ENCODE data around the gene MUC6. TPM values are rescaled to one million over a fixed set of nuclear protein-coding genes. Genes with fewer than 3 reads are reported as not detected.

MUC6 gene
- total and polyA plus RNA-seq, 12 donors, result 0.01 to 0.07 TPM; not detected in 10

- H3K27ac ChIP-seq, result no peak overlapping the region
- intact Hi-C loops (cut with DNase I), result no loop called here
- peaks cover 0 to 85% (median 27%) of the 10 kb centered on the region in 9 donors for H3K36me3 ChIP-seq
- no peak overlapping the region for H3K4me3 ChIP-seq
- H3K9me3 ChIP-seq, result no peaks in the 10 kb centered on the region
- H3K27me3 ChIP-seq, result no peaks in the 10 kb centered on the region
- WGBS, 2 donors, result 83 to 85% methylated on average over 26 of the region's 26 CpGs
- peaks cover 0 to 29% (median 10%) of the 10 kb centered on the region in 9 donors for H3K4me1 ChIP-seq
- TF ChIP-seq, protein P1, sequence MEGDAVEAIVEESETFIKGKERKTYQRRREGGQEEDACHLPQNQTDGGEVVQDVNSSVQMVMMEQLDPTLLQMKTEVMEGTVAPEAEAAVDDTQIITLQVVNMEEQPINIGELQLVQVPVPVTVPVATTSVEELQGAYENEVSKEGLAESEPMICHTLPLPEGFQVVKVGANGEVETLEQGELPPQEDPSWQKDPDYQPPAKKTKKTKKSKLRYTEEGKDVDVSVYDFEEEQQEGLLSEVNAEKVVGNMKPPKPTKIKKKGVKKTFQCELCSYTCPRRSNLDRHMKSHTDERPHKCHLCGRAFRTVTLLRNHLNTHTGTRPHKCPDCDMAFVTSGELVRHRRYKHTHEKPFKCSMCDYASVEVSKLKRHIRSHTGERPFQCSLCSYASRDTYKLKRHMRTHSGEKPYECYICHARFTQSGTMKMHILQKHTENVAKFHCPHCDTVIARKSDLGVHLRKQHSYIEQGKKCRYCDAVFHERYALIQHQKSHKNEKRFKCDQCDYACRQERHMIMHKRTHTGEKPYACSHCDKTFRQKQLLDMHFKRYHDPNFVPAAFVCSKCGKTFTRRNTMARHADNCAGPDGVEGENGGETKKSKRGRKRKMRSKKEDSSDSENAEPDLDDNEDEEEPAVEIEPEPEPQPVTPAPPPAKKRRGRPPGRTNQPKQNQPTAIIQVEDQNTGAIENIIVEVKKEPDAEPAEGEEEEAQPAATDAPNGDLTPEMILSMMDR (IDR thresholded peaks at IDR 0.05), result no peak
- ATAC-seq, result no peak
- no peak for DNase-seq
Observed at GRCh38 chr11:970319-970871, 66.1 kb downstream of the MUC6 start.

DNA sequence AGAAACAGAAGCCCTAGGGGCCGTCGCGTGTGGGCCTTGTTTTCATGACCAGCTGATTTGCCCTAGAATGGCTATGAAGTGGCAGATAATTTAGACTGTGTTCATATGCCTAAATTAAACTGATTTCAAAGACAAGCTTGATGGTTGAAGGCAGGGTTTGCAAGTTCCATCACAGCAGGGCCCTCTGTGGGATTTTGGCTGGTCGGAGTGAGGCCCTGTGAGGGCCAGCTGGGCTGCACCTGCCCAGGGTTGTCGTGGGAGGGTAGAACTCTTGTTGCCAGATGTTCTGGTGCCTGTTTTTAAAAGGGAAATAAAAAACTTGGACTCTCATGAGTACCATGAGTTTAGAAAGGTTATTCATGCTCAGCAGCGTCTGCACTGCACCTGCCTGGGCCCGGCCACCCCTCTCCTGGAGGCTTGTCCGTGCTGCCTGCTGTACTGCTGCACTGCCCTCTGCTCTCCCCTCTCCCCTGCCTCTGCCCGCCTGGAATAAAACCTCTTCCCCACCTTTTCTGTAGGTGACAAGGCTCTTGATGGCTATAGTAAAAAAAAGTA lies 66.8 kb downstream of the MUC6 start:
- no peaks in the 10 kb centered on the region for H3K9me3 ChIP-seq
- no peak for DNase-seq
- H3K27ac ChIP-seq, result no peak overlapping the region
- no peak overlapping the region for H3K4me3 ChIP-seq
- H3K27me3 ChIP-seq, result no peaks in the 10 kb centered on the region
- H3K36me3 ChIP-seq, result peaks cover 0 to 80% (median 27%) of the 10 kb centered on the region in 9 donors
- ATAC-seq, result no peak
- H3K4me1 ChIP-seq, result peaks cover 0 to 29% (median 10%) of the 10 kb centered on the region in 9 donors
- 89 to 94% methylated on average over 9 of the region's 9 CpGs for WGBS, 2 donors
- TF ChIP-seq, protein P1 (IDR thresholded peaks at IDR 0.05), result no peak
- intact Hi-C loops (cut with DNase I), result no loop called here

- peaks cover 0 to 79% (median 22%) of the 10 kb centered on the region in 9 donors for H3K36me3 ChIP-seq
Observed at GRCh38 chr11:968822-969221, 67.7 kb downstream of the MUC6 start.

DNA sequence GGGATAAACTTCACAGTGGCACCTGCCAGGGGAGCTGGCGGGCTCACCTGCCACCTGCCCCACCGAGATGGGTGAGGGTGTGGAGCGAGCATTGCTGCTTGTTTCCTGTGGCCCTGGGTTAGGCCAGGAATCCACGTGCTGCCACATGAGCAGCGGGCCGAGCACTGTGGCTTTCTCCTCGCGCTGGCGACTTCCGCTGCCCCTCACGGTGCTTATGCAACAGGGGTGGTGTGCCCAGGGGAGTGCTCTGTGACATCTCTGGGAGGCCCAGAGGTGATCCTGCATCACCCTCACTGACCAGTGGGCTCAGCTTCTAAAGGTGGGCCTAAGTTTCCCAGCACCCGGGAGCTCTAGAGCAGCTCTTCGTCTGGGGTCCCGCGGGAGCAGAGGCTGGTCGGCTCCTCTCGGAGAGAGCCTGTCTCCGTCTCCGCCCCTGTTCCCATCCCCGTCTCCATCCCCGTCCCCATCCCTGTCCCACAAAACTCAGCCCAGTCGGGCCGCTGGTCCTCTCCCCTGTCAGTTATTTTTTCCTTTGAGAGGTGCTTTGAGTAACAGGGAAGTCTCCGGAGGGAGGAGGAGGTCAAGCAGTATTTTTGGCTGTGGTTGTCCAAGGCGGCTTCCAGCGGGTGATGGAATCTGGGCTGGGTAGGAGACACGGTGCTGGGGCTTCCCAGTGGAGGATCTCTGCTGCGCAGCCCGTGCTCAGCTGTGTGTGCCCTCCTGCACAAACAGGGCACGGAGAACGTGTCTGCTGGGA lies 68.3 kb downstream of the MUC6 start:
- 72 to 76% methylated on average over 31 of the region's 31 CpGs for WGBS, 2 donors
- ATAC-seq, result peak in 4 of 8 donors; percentile 14 to 28 (median 26)
- H3K27ac ChIP-seq, result no peak overlapping the region
- no peaks in the 10 kb centered on the region for H3K9me3 ChIP-seq
- no peaks in the 10 kb centered on the region for H3K27me3 ChIP-seq
- intact Hi-C loops (cut with DNase I), result no loop called here
- TF ChIP-seq, protein P1 (IDR thresholded peaks at IDR 0.05), result no peak
- DNase-seq, result no peak
- peaks cover 0 to 79% (median 16%) of the 10 kb centered on the region in 9 donors for H3K36me3 ChIP-seq
- peaks cover 0 to 29% (median 10%) of the 10 kb centered on the region in 9 donors for H3K4me1 ChIP-seq
- H3K4me3 ChIP-seq, result no peak overlapping the region

More at GRCh38 chr11:968822-969221, 67.7 kb downstream of the MUC6 start:
- Histone ChIP-seq H3K4me1 (peaks cover 0 to 29% (median 10%) of the 10 kb centered on the region in 9 donors), H3K4me3 (no peak overlapping the region), H3K9me3 (no peaks in the 10 kb centered on the region), H3K27ac (no peak overlapping the region), H3K27me3 (no peaks in the 10 kb centered on the region)
- 90 to 91% methylated on average over 14 of the region's 14 CpGs for WGBS, 2 donors
- DNase-seq (no peak), ATAC-seq (no peak)
- TF ChIP-seq, protein P1 (IDR thresholded peaks at IDR 0.05), result no peak
- intact Hi-C loops (cut with DNase I), result no loop called here

All from heart right ventricle (tissue), 16 donors.